ENCODE measurements around the gene LRRFIP2.

DNA sequence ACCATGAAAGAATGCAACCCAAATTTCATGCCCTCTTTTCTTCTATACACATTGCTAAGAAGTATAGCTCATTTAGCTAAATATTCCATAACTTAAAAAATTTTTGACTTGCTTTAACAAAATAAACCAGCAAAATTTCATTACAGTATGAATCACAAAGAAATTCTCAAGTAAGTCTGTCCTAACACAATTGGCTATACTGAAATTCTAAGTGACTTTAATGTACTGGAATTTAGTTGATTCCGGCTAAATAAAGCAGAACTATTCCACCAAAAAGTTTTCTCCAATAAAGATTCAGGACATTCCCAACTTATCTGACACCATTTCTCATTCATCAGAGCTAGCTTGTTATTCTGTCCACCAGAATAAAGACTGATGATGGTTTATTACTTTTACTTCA is 23.8 kb downstream of the LRRFIP2 start:
- TF ChIP-seq CTCF (IDR thresholded peaks at IDR 0.05): no peak
- TF ChIP-seq EP300 (IDR thresholded peaks at IDR 0.05): no peak
- no peak for TF ChIP-seq POLR2A (IDR thresholded peaks at IDR 0.05)
